K562 (cell line): ENCODE results near the gene PLA1A. TPM values are rescaled to one million over a fixed set of nuclear protein-coding genes. Genes with fewer than 3 reads are reported as not detected.

Experiments
- CREBBP ChIP-seq: IDR thresholded peaks from one replicate; pipeline ENCODE4 v1.6.1; 2012; ENCODE audit warnings: low read depth, mild to moderate bottlenecking, control low read depth, inconsistent platforms, low read length
- CREM ChIP-seq: IDR thresholded peaks from 2 replicates; pipeline ENCODE4 v1.6.1; 2014; ENCODE audit warnings: antibody characterized with exemption, low read depth
- DEAF1 ChIP-seq: fragments of 450-650 bp; formaldehyde crosslinking; IDR thresholded peaks from 2 replicates; pipeline ENCODE4 v1.4.0; 2020; ENCODE audit warnings: mild to moderate bottlenecking, moderate library complexity
- HOMEZ ChIP-seq: fragments of 250-450 bp; sonication (Bioruptor Pico); IDR thresholded peaks from 2 replicates; pipeline ENCODE4 v1.4.0; 2020; ENCODE audit warnings: mild to moderate bottlenecking, moderate library complexity
- NR2C2 ChIP-seq, 2 experiments: fragments of 200-800 bp in 1 of 2; sonication (Bioruptor generic) in 1 of 2; sonication (generic) in 1 of 2; formaldehyde crosslinking in 1 of 2; IDR thresholded peaks; 2 replicates each; pipeline versions ENCODE4 v1.6.1 to v1.8.0; 2016 to 2022; ENCODE audit warnings: mild to moderate bottlenecking in 1 of 2, missing compliant biosample characterization in 1 of 2, missing genetic modification characterization in 1 of 2, missing genetic modification reagents in 1 of 2
- PYGO2 ChIP-seq: fragments of 450-650 bp; IDR thresholded peaks from 2 replicates; pipeline ENCODE4 v1.6.1; 2016; ENCODE audit warnings: mild to moderate bottlenecking, missing genetic modification characterization, moderate library complexity, missing compliant biosample characterization
- REST ChIP-seq, 2 experiments: fragments of 450-650 bp; formaldehyde crosslinking in 1 of 2; IDR thresholded peaks; 2 replicates each; pipeline versions ENCODE4 v1.4.0 to v1.6.1; 2014 to 2020; ENCODE audit warnings: mild to moderate bottlenecking in 2 of 2, borderline replicate concordance in 1 of 2, low read depth in 1 of 2
- RUNX1 ChIP-seq: sonication (generic); IDR thresholded peaks from 2 replicates; pipeline ENCODE4 v1.6.1; 2016; ENCODE audit warnings: antibody characterized with exemption, low read depth
- SMAD2 ChIP-seq: fragments of 150-350 bp; IDR thresholded peaks from 2 replicates; pipeline ENCODE4 v1.6.1; 2014; ENCODE audit warnings: low read depth, mild to moderate bottlenecking, low read length
- VEZF1 ChIP-seq: fragments of 200-800 bp; sonication (Bioruptor generic); IDR thresholded peaks from 2 replicates; pipeline ENCODE4 v1.6.1; 2017; ENCODE audit warnings: missing genetic modification characterization, missing compliant biosample characterization
- ZBTB26 ChIP-seq: fragments of 450-650 bp; formaldehyde crosslinking; IDR thresholded peaks from 2 replicates; pipeline ENCODE4 v1.4.0; 2022; ENCODE audit warnings: missing genetic modification characterization
- ZNF134 ChIP-seq: fragments of 250-450 bp; sonication (Bioruptor Pico); conservative IDR thresholded peaks from 2 replicates; pipeline ENCODE4 v1.4.0; 2020
- polyA plus RNA-seq, 8 experiments: library from polyadenylated mRNA; depleted of rRNA in 4 of 8; stranded (reverse) in 5 of 8; unstranded in 3 of 8; fragments of >200 nt; fragmentation: Nextera tagmentation in 2 of 8; fragmentation: Illumina TruSeq in 1 of 8; extraction: Ambion mirVana in 2 of 8; extraction: Trizol in 1 of 8; gene quantifications; 2 replicates each; pipeline versions ENCODE4 v1.2.1 to v1.2.3, GENCODE V29; 2011 to 2014; ENCODE audit warnings: inconsistent platforms in 1 of 8, missing spikeins in 1 of 8
- total RNA-seq, 7 experiments: library from RNA; depleted of rRNA in 6 of 7; stranded (reverse); fragments of >200 nt in 6 of 7; fragmentation: Illumina TruSeq in 2 of 7; extraction: Trizol in 2 of 7; gene quantifications; 2 replicates each; pipeline versions ENCODE4 v1.2.1 to v1.2.3, GENCODE V29; 2011 to 2021; ENCODE audit warnings: low replicate concordance in 1 of 7

Gene PLA1A
- total and polyA plus RNA-seq, 9 of the 15 experiments (the other 6 are each of a cell fraction or from before 2014, with no cell fraction given) = not detected

GRCh38 chr3:119600732-119601131 lies 3.0 kb downstream of the PLA1A start (continued):
- TF ChIP-seq DEAF1 (CRISPR knock-in tag) (no peak), ZNF134 (CRISPR knock-in tag) (no peak), ZBTB26 (CRISPR knock-in tag) (no peak), CREBBP (no peak), PYGO2 (no peak), SMAD2 (no peak), CREM (0 out of 2 replicates have a peak, but pooled peaks have one; percentile 19), RUNX1 (no peak), NR2C2 (CRISPR knock-in tag; IDR thresholded peaks at IDR 0.05) (no peak), NR2C2 (tag; IDR thresholded peaks at IDR 0.05) (peak; percentile 57; the same call in 1 of the 2 replicates), VEZF1 (CRISPR knock-in tag) (peak; percentile 53), REST (IDR thresholded peaks at IDR 0.05; ENCODE audit: borderline replicate concordance) (peak; percentile 45; the same call in 1 of the 2 replicates), REST (CRISPR knock-in tag; IDR thresholded peaks at IDR 0.05; ENCODE audit: low read depth) (no peak), HOMEZ (CRISPR knock-in tag) (no peak)
